ENCODE data around the gene DHX15. TPM values are rescaled to one million over a fixed set of nuclear protein-coding genes. Genes with fewer than 3 reads are reported as not detected.
A peak's percentile ranks its signal among the peaks of the same experiment; 100 is the strongest.

DHX15 gene
- total and polyA plus RNA-seq, 3 donors from 2014 or later = 84.1 to 136 (median 123) TPM

GRCh38 chr4:24601121-24601520 lies 16.8 kb upstream of the DHX15 start:
- no peaks in the 10 kb centered on the region for H3K27me3 ChIP-seq
- TF ChIP-seq CTCF (IDR thresholded peaks at IDR 0.05) (no peak), POLR2A (IDR thresholded peaks at IDR 0.05) (no peak)

GRCh38 chr4:24599275-24599674 lies 14.9 kb upstream of the DHX15 start:
- intact Hi-C loops (cut with DNase I; ENCODE audit: low total_unique reads) = no loop called here
- H3K27ac ChIP-seq = no peak overlapping the region
- 79 to 86% methylated on average over 16 to 22 of the region's 22 CpGs for WGBS, 2 donors
- H3K27me3 ChIP-seq = no peaks in the 10 kb centered on the region
- no peak for TF ChIP-seq CTCF (IDR thresholded peaks at IDR 0.05)
- no peak for TF ChIP-seq POLR2A (IDR thresholded peaks at IDR 0.05)
- DNase-seq = no peak
- no peaks in the 10 kb centered on the region for H3K4me1 ChIP-seq
- no peaks in the 10 kb centered on the region for H3K36me3 ChIP-seq (ENCODE audit: low read depth, missing control alignments)
- no peaks in the 10 kb centered on the region for H3K9me3 ChIP-seq
- peak overlapping the region; percentile 29 to 34 for H3K4me3 ChIP-seq

More at GRCh38 chr4:24601121-24601520, 16.8 kb upstream of the DHX15 start:
- Histone ChIP-seq H3K4me1 (no peaks in the 10 kb centered on the region), H3K27ac (no peak overlapping the region), H3K36me3 (ENCODE audit: low read depth, missing control alignments) (no peaks in the 10 kb centered on the region), H3K9me3 (no peaks in the 10 kb centered on the region), H3K4me3 (no peak overlapping the region)
- intact Hi-C loops (cut with DNase I; ENCODE audit: low total_unique reads) = no loop called here
- no peak for DNase-seq
- WGBS, 2 donors = 92 to 100% methylated on average over 1 of the region's 1 CpG

GRCh38 chr4:24598025-24598424 lies 13.7 kb upstream of the DHX15 start:
- intact Hi-C loops (cut with DNase I; ENCODE audit: low total_unique reads) = no loop called here
- Histone ChIP-seq H3K9me3 (no peaks in the 10 kb centered on the region), H3K36me3 (ENCODE audit: low read depth, missing control alignments) (no peaks in the 10 kb centered on the region), H3K4me3 (no peak overlapping the region), H3K27ac (no peak overlapping the region), H3K4me1 (no peaks in the 10 kb centered on the region), H3K27me3 (no peaks in the 10 kb centered on the region)
- DNase-seq = no peak
- no peak for TF ChIP-seq POLR2A (IDR thresholded peaks at IDR 0.05)
- WGBS, 2 donors = 82 to 84% methylated on average over 8 of the region's 8 CpGs

GRCh38 chr4:24595659-24596058 lies 11.3 kb upstream of the DHX15 start:
- Histone ChIP-seq H3K4me1 (no peaks in the 10 kb centered on the region), H3K4me3 (no peak overlapping the region), H3K27me3 (no peaks in the 10 kb centered on the region), H3K27ac (no peak overlapping the region), H3K36me3 (ENCODE audit: low read depth, missing control alignments) (no peaks in the 10 kb centered on the region), H3K9me3 (no peaks in the 10 kb centered on the region)
- intact Hi-C loops (cut with DNase I; ENCODE audit: low total_unique reads) = no loop called here
- no peak for DNase-seq
- 77 to 82% methylated on average over 2 of the region's 2 CpGs for WGBS, 2 donors
- no peak for TF ChIP-seq POLR2A (IDR thresholded peaks at IDR 0.05)
- no peak for TF ChIP-seq CTCF (IDR thresholded peaks at IDR 0.05)

GRCh38 chr4:24594887-24595286 lies 10.5 kb upstream of the DHX15 start:
- no peaks in the 10 kb centered on the region for H3K4me1 ChIP-seq
- H3K36me3 ChIP-seq (ENCODE audit: low read depth, missing control alignments) = no peaks in the 10 kb centered on the region
- TF ChIP-seq POLR2A (IDR thresholded peaks at IDR 0.05) (no peak), CTCF (IDR thresholded peaks at IDR 0.05) (no peak)
- intact Hi-C loops (cut with DNase I; ENCODE audit: low total_unique reads) = no loop called here
- H3K4me3 ChIP-seq = no peak overlapping the region
- 85 to 90% methylated on average over 2 of the region's 2 CpGs for WGBS, 2 donors
- no peak for DNase-seq
- H3K27ac ChIP-seq = no peak overlapping the region
- H3K9me3 ChIP-seq = no peaks in the 10 kb centered on the region
- H3K27me3 ChIP-seq = no peaks in the 10 kb centered on the region

Measured in testis (tissue), 3 donors.